IPS-20b (cell line): ENCODE results near the gene AOC2.
A peak's percentile ranks its signal among the peaks of the same experiment; 100 is the strongest.

Experiments
- H3K27ac ChIP-seq: one replicate; pipeline ENCODE4 v1.5.1; 2013; ENCODE audit warnings: low read length
- H3K27me3 ChIP-seq: 2 replicates; pipeline ENCODE4 v1.6.1; 2013; ENCODE audit warnings: mild to moderate bottlenecking, low read length, inconsistent platforms; ENCODE audit not compliant: insufficient read depth
- H3K36me3 ChIP-seq: 2 replicates; pipeline ENCODE4 v1.6.1; 2013; ENCODE audit warnings: low read depth, mild to moderate bottlenecking, inconsistent platforms, low read length, moderate library complexity; ENCODE audit not compliant: insufficient read depth
- H3K4me1 ChIP-seq: 2 replicates; pipeline ENCODE4 v1.6.1; 2013; ENCODE audit warnings: mild to moderate bottlenecking, control low read depth, inconsistent platforms, low read length, moderate library complexity; ENCODE audit not compliant: insufficient read depth
- H3K4me3 ChIP-seq: 2 replicates; pipeline ENCODE4 v1.5.1; 2013; ENCODE audit warnings: mild to moderate bottlenecking, low read length, inconsistent platforms
- H3K9ac ChIP-seq: 2 replicates; pipeline ENCODE4 v1.6.1; 2013; ENCODE audit warnings: low read depth, mild to moderate bottlenecking, inconsistent platforms, low read length, moderate library complexity
- H3K9me3 ChIP-seq: 2 replicates; pipeline ENCODE4 v1.6.1; 2013; ENCODE audit warnings: mild to moderate bottlenecking, low read depth, low read length, inconsistent platforms; ENCODE audit not compliant: insufficient read depth

Gene AOC2

GRCh38 chr17:42833767-42834422 lies 10.5 kb upstream of the AOC2 start:
- H3K27ac ChIP-seq, result peak overlapping the region; percentile 84
- H3K36me3 ChIP-seq, result peaks cover 42% of the 10 kb centered on the region
- H3K4me3 ChIP-seq, result peak overlapping the region; percentile 99
- H3K9me3 ChIP-seq, result no peaks in the 10 kb centered on the region
- H3K9ac ChIP-seq, result peak overlapping the region; percentile 98
- H3K27me3 ChIP-seq, result no peaks in the 10 kb centered on the region; the same call in 1 of the 2 replicates
- H3K4me1 ChIP-seq, result peaks cover 4% of the 10 kb centered on the region; the same call in 1 of the 2 replicates

- no peaks in the 10 kb centered on the region for H3K27me3 ChIP-seq
- no peak overlapping the region for H3K4me3 ChIP-seq
- H3K4me1 ChIP-seq, result peaks cover 4% of the 10 kb centered on the region; the same call in 1 of the 2 replicates
- no peak overlapping the region for H3K27ac ChIP-seq
- no peak overlapping the region for H3K9ac ChIP-seq
- H3K9me3 ChIP-seq, result no peaks in the 10 kb centered on the region
- peaks cover 55% of the 10 kb centered on the region for H3K36me3 ChIP-seq
Observed at GRCh38 chr17:42835732-42836131, 8.6 kb upstream of the AOC2 start.

- H3K9ac ChIP-seq, result no peak overlapping the region
- no peak overlapping the region for H3K27ac ChIP-seq
- no peaks in the 10 kb centered on the region for H3K27me3 ChIP-seq
- H3K4me3 ChIP-seq, result no peak overlapping the region
- peaks cover 81% of the 10 kb centered on the region for H3K36me3 ChIP-seq
- no peaks in the 10 kb centered on the region for H3K9me3 ChIP-seq
- H3K4me1 ChIP-seq, result no peaks in the 10 kb centered on the region
Observed at GRCh38 chr17:42841975-42842685, 2.2 kb upstream of the AOC2 start.

- Histone ChIP-seq H3K36me3 (peaks cover 68% of the 10 kb centered on the region), H3K9me3 (no peaks in the 10 kb centered on the region), H3K4me1 (no peaks in the 10 kb centered on the region), H3K27ac (no peak overlapping the region), H3K4me3 (no peak overlapping the region), H3K27me3 (no peaks in the 10 kb centered on the region), H3K9ac (no peak overlapping the region)
Observed at GRCh38 chr17:42843358-42843934, 934 bp upstream of the AOC2 start.

GRCh38 chr17:42844761-42845555 lies 578 bp downstream of the AOC2 start:
- Histone ChIP-seq H3K27me3 (no peaks in the 10 kb centered on the region), H3K9me3 (no peaks in the 10 kb centered on the region), H3K27ac (no peak overlapping the region), H3K36me3 (peaks cover 54% of the 10 kb centered on the region), H3K4me1 (no peaks in the 10 kb centered on the region), H3K4me3 (no peak overlapping the region), H3K9ac (no peak overlapping the region)

GRCh38 chr17:42845556-42845917 lies 1.2 kb downstream of the AOC2 start:
- Histone ChIP-seq H3K27ac (no peak overlapping the region), H3K36me3 (peaks cover 51% of the 10 kb centered on the region), H3K4me1 (no peaks in the 10 kb centered on the region), H3K27me3 (no peaks in the 10 kb centered on the region), H3K9ac (no peak overlapping the region), H3K4me3 (no peak overlapping the region), H3K9me3 (no peaks in the 10 kb centered on the region)

- no peaks in the 10 kb centered on the region for H3K4me1 ChIP-seq
- no peaks in the 10 kb centered on the region for H3K27me3 ChIP-seq
- H3K36me3 ChIP-seq, result peaks cover 48% of the 10 kb centered on the region
- no peaks in the 10 kb centered on the region for H3K9me3 ChIP-seq
- no peak overlapping the region for H3K27ac ChIP-seq
- no peak overlapping the region for H3K4me3 ChIP-seq
- no peak overlapping the region for H3K9ac ChIP-seq
Observed at GRCh38 chr17:42845918-42846593, 1.7 kb downstream of the AOC2 start.

- Histone ChIP-seq H3K27ac (no peak overlapping the region), H3K27me3 (no peaks in the 10 kb centered on the region), H3K9me3 (no peaks in the 10 kb centered on the region), H3K4me3 (no peak overlapping the region), H3K9ac (no peak overlapping the region), H3K36me3 (peaks cover 41% of the 10 kb centered on the region), H3K4me1 (no peaks in the 10 kb centered on the region)
Observed at GRCh38 chr17:42846594-42847280, 2.4 kb downstream of the AOC2 start.

GRCh38 chr17:42848093-42848492 lies 3.7 kb downstream of the AOC2 start:
- Histone ChIP-seq H3K4me3 (no peak overlapping the region), H3K36me3 (peaks cover 28% of the 10 kb centered on the region), H3K9ac (no peak overlapping the region), H3K27ac (no peak overlapping the region), H3K9me3 (no peaks in the 10 kb centered on the region), H3K27me3 (no peaks in the 10 kb centered on the region), H3K4me1 (no peaks in the 10 kb centered on the region)

- no peak overlapping the region for H3K9ac ChIP-seq
- H3K27ac ChIP-seq, result no peak overlapping the region
- no peaks in the 10 kb centered on the region for H3K9me3 ChIP-seq
- H3K4me1 ChIP-seq, result no peaks in the 10 kb centered on the region; the same call in 1 of the 2 replicates
- H3K27me3 ChIP-seq, result no peaks in the 10 kb centered on the region
- H3K36me3 ChIP-seq, result peaks cover 19% of the 10 kb centered on the region
- no peak overlapping the region for H3K4me3 ChIP-seq
Observed at GRCh38 chr17:42849031-42849430, 4.7 kb downstream of the AOC2 start.
